Stimulated activated CD4-positive, alpha-beta T cell treated with anti-CD3 and anti-CD28 coated beads, TNF-alpha, amount 100 ng/mL, for 24 hours (primary cell): ENCODE measurements around the gene ACTL8.

Source experiments
- DNase-seq, 3 experiments: peaks; one replicate each; pipeline ENCODE4 v3.0.0-alpha.2; 2020; ENCODE audit warnings: low read depth in 3 of 3

Gene ACTL8

GRCh38 chr1:17845583-17845982 is 90.5 kb downstream of the ACTL8 start:
- DNase-seq: no peak

GRCh38 chr1:17846341-17846740 is 91.2 kb downstream of the ACTL8 start:
- no peak for DNase-seq

- DNase-seq: no peak
Observed at GRCh38 chr1:17847111-17847510, 92.0 kb downstream of the ACTL8 start.

GRCh38 chr1:17849216-17849615 is 94.1 kb downstream of the ACTL8 start:
- no peak for DNase-seq

- no peak for DNase-seq
Observed at GRCh38 chr1:17851056-17851455, 95.9 kb downstream of the ACTL8 start.

GRCh38 chr1:17852383-17852782 is 97.2 kb downstream of the ACTL8 start:
- no peak for DNase-seq

- no peak for DNase-seq
Observed at GRCh38 chr1:17853241-17853935, 98.3 kb downstream of the ACTL8 start.

GRCh38 chr1:17856496-17857108 is 101.5 kb downstream of the ACTL8 start:
- no peak for DNase-seq

- no peak for DNase-seq
Observed at GRCh38 chr1:17857109-17857499, 102.0 kb downstream of the ACTL8 start.

GRCh38 chr1:17857996-17858395 is 102.9 kb downstream of the ACTL8 start:
- DNase-seq: no peak

- DNase-seq: no peak
Observed at GRCh38 chr1:17860812-17861211, 105.7 kb downstream of the ACTL8 start.

- DNase-seq: no peak
Observed at GRCh38 chr1:17861685-17862084, 106.6 kb downstream of the ACTL8 start.

- no peak for DNase-seq
Observed at GRCh38 chr1:17862121-17862520, 107.0 kb downstream of the ACTL8 start.

- no peak for DNase-seq
Observed at GRCh38 chr1:17865912-17866739, 111.0 kb downstream of the ACTL8 start.

- DNase-seq: no peak
Observed at GRCh38 chr1:17866740-17867029, 111.6 kb downstream of the ACTL8 start.

- DNase-seq: no peak
Observed at GRCh38 chr1:17867470-17867869, 112.3 kb downstream of the ACTL8 start.

- no peak for DNase-seq
Observed at GRCh38 chr1:17869815-17870214, 114.7 kb downstream of the ACTL8 start.

- DNase-seq: no peak
Observed at GRCh38 chr1:17870679-17871078, 115.5 kb downstream of the ACTL8 start.

- DNase-seq: no peak
Observed at GRCh38 chr1:17873007-17873675, 118.0 kb downstream of the ACTL8 start.

GRCh38 chr1:17874231-17874630 is 119.1 kb downstream of the ACTL8 start:
- DNase-seq: no peak

- DNase-seq: no peak
Observed at GRCh38 chr1:17874710-17875109, 119.6 kb downstream of the ACTL8 start.

GRCh38 chr1:17875171-17875881 is 120.2 kb downstream of the ACTL8 start:
- DNase-seq: no peak
